ENCODE results near the gene MRPS11. TPM values are rescaled to one million over a fixed set of nuclear protein-coding genes. Genes with fewer than 3 reads are reported as not detected.

The MRPS11 gene
- total RNA-seq, 1 donor from 2014 or later = 15.8 TPM

DNA sequence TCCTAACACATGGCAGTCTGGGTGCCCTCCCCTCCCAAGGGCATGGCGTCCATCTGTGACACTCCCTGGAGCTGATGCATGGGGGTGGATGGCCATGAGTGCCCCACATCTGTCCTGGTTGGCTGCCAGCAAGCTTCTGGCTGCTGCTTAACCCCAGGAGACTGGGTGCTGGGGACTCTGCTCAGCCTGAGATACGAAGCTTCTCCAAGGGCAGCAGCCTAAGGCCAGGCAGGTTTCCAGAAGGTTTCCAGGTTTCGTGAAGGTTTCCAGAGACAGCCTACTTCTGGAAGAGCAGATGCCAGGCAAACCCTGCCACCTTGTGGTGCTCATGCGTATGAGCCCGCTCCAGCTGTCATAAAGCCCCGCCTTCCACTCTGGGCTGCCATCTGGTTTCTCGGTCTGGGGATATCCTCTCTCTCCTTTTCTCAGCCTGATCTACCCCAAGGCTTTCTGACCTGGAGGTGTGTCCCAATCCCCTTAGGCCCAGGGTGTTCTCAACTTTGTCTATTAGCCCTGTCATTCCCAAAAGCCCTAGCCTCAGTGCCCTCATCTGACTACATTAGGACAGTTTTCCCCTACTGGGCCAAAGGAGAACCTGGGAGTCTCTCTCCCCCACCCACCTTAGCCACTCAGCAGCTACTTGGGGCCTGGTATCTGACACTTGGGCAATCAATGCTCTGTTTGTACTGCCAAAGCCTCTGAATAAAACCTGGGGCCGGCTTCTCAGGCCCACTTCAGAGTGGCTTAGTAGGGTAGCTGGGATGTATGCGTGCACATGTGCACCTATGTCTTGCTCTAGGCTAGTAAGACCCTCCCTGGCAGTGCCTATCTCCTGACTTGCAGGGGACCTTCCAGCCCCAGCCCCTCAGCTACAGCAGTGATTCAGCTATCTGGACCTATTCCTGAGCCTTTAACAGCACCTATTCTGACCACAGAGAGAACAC lies 12.4 kb upstream of the MRPS11 start:
- Mint-ChIP-seq H3K4me1 (peaks cover under 1% of the 10 kb centered on the region), H3K4me3 (no peak overlapping the region), H3K27me3 (ENCODE audit: insufficient read depth, low read depth) (no peaks in the 10 kb centered on the region), H3K27ac (no peak overlapping the region), H3K36me3 (no peaks in the 10 kb centered on the region), H3K9me3 (no peaks in the 10 kb centered on the region)
- no peak overlapping the region for H2AFZ ChIP-seq (replicated peaks)
- peaks cover 4% of the 10 kb centered on the region for H4K20me1 ChIP-seq (ENCODE audit: low read depth)
- no peaks in the 10 kb centered on the region for H3F3A ChIP-seq (ENCODE audit: low read depth)
- H3K79me2 ChIP-seq (ENCODE audit: low read depth) = no peaks in the 10 kb centered on the region
- H3K9ac ChIP-seq = no peak overlapping the region
- H3K36me3 ChIP-seq = no peaks in the 10 kb centered on the region
- no peaks in the 10 kb centered on the region for H3K27me3 ChIP-seq
- no peak overlapping the region for H3K27ac ChIP-seq
- TF ChIP-seq EZH2 (IDR thresholded peaks at IDR 0.05) = no peak
- TF ChIP-seq, protein P1, sequence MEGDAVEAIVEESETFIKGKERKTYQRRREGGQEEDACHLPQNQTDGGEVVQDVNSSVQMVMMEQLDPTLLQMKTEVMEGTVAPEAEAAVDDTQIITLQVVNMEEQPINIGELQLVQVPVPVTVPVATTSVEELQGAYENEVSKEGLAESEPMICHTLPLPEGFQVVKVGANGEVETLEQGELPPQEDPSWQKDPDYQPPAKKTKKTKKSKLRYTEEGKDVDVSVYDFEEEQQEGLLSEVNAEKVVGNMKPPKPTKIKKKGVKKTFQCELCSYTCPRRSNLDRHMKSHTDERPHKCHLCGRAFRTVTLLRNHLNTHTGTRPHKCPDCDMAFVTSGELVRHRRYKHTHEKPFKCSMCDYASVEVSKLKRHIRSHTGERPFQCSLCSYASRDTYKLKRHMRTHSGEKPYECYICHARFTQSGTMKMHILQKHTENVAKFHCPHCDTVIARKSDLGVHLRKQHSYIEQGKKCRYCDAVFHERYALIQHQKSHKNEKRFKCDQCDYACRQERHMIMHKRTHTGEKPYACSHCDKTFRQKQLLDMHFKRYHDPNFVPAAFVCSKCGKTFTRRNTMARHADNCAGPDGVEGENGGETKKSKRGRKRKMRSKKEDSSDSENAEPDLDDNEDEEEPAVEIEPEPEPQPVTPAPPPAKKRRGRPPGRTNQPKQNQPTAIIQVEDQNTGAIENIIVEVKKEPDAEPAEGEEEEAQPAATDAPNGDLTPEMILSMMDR (IDR thresholded peaks at IDR 0.05) = peak; percentile 77
- DNase-seq (ENCODE audit: low spot score) = peak; percentile 87
- no peak overlapping the region for H3K4me3 ChIP-seq
- H3K4me1 ChIP-seq = no peaks in the 10 kb centered on the region
- no peak overlapping the region for H3K4me2 ChIP-seq
- no peaks in the 10 kb centered on the region for H3K9me3 ChIP-seq (ENCODE audit: low read depth)

- H3K9me3 ChIP-seq (ENCODE audit: low read depth) = no peaks in the 10 kb centered on the region
- H3K4me1 Mint-ChIP-seq = no peaks in the 10 kb centered on the region
- H3K9ac ChIP-seq = no peak overlapping the region
- H3K4me2 ChIP-seq = no peak overlapping the region
- H3K36me3 Mint-ChIP-seq = no peaks in the 10 kb centered on the region
- no peak overlapping the region for H3K27ac Mint-ChIP-seq
- no peak for DNase-seq (ENCODE audit: low spot score)
- TF ChIP-seq EZH2phosphoT487 (IDR thresholded peaks at IDR 0.05) (no peak), EZH2 (IDR thresholded peaks at IDR 0.05) (no peak)
- TF ChIP-seq, protein P1 (IDR thresholded peaks at IDR 0.05) = no peak
- no peaks in the 10 kb centered on the region for H3K36me3 ChIP-seq
- no peak overlapping the region for H2AFZ ChIP-seq (replicated peaks)
- no peaks in the 10 kb centered on the region for H3K79me2 ChIP-seq (ENCODE audit: low read depth)
- no peak overlapping the region for H3K27ac ChIP-seq
- no peaks in the 10 kb centered on the region for H3F3A ChIP-seq (ENCODE audit: low read depth)
- peaks cover 4% of the 10 kb centered on the region for H4K20me1 ChIP-seq (ENCODE audit: low read depth)
- no peak overlapping the region for H3K4me3 Mint-ChIP-seq
- H3K4me1 ChIP-seq = no peaks in the 10 kb centered on the region
- no peak overlapping the region for H3K4me3 ChIP-seq
- H3K27me3 Mint-ChIP-seq (ENCODE audit: insufficient read depth, low read depth) = no peaks in the 10 kb centered on the region
- H3K9me3 Mint-ChIP-seq = no peaks in the 10 kb centered on the region
- no peaks in the 10 kb centered on the region for H3K27me3 ChIP-seq
Observed at GRCh38 chr15:88456733-88457132, 10.8 kb upstream of the MRPS11 start.

- H3K4me1 Mint-ChIP-seq = peaks cover 16% of the 10 kb centered on the region
- Histone ChIP-seq H3K9me3 (ENCODE audit: low read depth) (no peaks in the 10 kb centered on the region), H3K4me1 (peaks cover 10% of the 10 kb centered on the region), H2AFZ (replicated peaks) (no peak overlapping the region), H3F3A (ENCODE audit: low read depth) (no peaks in the 10 kb centered on the region), H3K9ac (no peak overlapping the region), H4K20me1 (ENCODE audit: low read depth) (peaks cover 3% of the 10 kb centered on the region), H3K36me3 (no peaks in the 10 kb centered on the region), H3K4me3 (no peak overlapping the region), H3K4me2 (no peak overlapping the region), H3K27me3 (no peaks in the 10 kb centered on the region), H3K79me2 (ENCODE audit: low read depth) (peaks cover 34% of the 10 kb centered on the region), H3K27ac (no peak overlapping the region)
- TF ChIP-seq EZH2 (IDR thresholded peaks at IDR 0.05) = no peak
- TF ChIP-seq, protein P1 (IDR thresholded peaks at IDR 0.05) = no peak
- TF ChIP-seq EZH2phosphoT487 (IDR thresholded peaks at IDR 0.05) = no peak
- peaks cover 4% of the 10 kb centered on the region for H3K36me3 Mint-ChIP-seq
- peak overlapping the region; percentile 14 for H3K4me3 Mint-ChIP-seq
- H3K27me3 Mint-ChIP-seq (ENCODE audit: insufficient read depth, low read depth) = peaks cover 2% of the 10 kb centered on the region
- DNase-seq (ENCODE audit: low spot score) = no peak
- no peaks in the 10 kb centered on the region for H3K9me3 Mint-ChIP-seq
- no peak overlapping the region for H3K27ac Mint-ChIP-seq
Observed at GRCh38 chr15:88463870-88464532, 3.5 kb upstream of the MRPS11 start.
